ENCODE measurements around the gene PRND.
A peak's percentile ranks its signal among the peaks of the same experiment; 100 is the strongest.

Gene PRND

GRCh38 chr20:4721719-4722118 is at the start of gene PRND:
Gene PRND (plus strand): TSS chr20:4721909. CDS start chr20:4724552, 2,643 bp downstream.
- TF ChIP-seq CTCF (IDR thresholded peaks at IDR 0.05; ENCODE audit: low read depth, low read length): no peak
- DNase-seq (ENCODE audit: extremely low read depth, low read depth): no peak

- DNase-seq (ENCODE audit: extremely low read depth, low read depth): no peak
- no peak for TF ChIP-seq CTCF (IDR thresholded peaks at IDR 0.05; ENCODE audit: low read depth, low read length)
These were observed 48.8 kb upstream of the PRND start for GRCh38 chr20:4672948-4673347.

- no peak for TF ChIP-seq CTCF (IDR thresholded peaks at IDR 0.05; ENCODE audit: low read depth, low read length)
- no peak for DNase-seq (ENCODE audit: extremely low read depth, low read depth)
These were observed 48.2 kb upstream of the PRND start for GRCh38 chr20:4673371-4674001.

GRCh38 chr20:4674672-4675071 is 47.0 kb upstream of the PRND start:
- TF ChIP-seq CTCF (IDR thresholded peaks at IDR 0.05; ENCODE audit: low read depth, low read length): no peak
- DNase-seq (ENCODE audit: extremely low read depth, low read depth): no peak

- DNase-seq (ENCODE audit: extremely low read depth, low read depth): no peak
- no peak for TF ChIP-seq CTCF (IDR thresholded peaks at IDR 0.05; ENCODE audit: low read depth, low read length)
These were observed 43.9 kb upstream of the PRND start for GRCh38 chr20:4677846-4678245.

GRCh38 chr20:4681401-4681800 is 40.3 kb upstream of the PRND start:
- no peak for TF ChIP-seq CTCF (IDR thresholded peaks at IDR 0.05; ENCODE audit: low read depth, low read length)
- DNase-seq (ENCODE audit: extremely low read depth, low read depth): no peak

GRCh38 chr20:4681991-4682401 is 39.7 kb upstream of the PRND start:
- TF ChIP-seq CTCF (IDR thresholded peaks at IDR 0.05; ENCODE audit: low read depth, low read length): no peak
- peak; percentile 39 for DNase-seq (ENCODE audit: extremely low read depth, low read depth)

Measured in AG09319 (cell line).